Loucy (cell line): ENCODE data around the gene SCFD2.

Source experiments
- H2AFZ ChIP-seq: fragments of 200-600 bp; sonication (generic); 2 replicates; pipeline ENCODE4 v1.6.0; 2016; ENCODE audit warnings: antibody characterized with exemption, mild to moderate bottlenecking, low read length, moderate library complexity
- H3F3A ChIP-seq: fragments of 200-600 bp; 2 replicates; pipeline ENCODE4 v1.6.0; 2016; ENCODE audit warnings: antibody characterized with exemption, low read depth, mild to moderate bottlenecking
- H3K27me3 ChIP-seq: fragments of 200-600 bp; sonication (generic); 2 replicates; pipeline ENCODE4 v1.6.1; 2014; ENCODE audit warnings: low read length, mild to moderate bottlenecking; ENCODE audit not compliant: insufficient read depth, poor library complexity, severe bottlenecking
- H3K36me3 ChIP-seq: fragments of 200-600 bp; sonication (generic); 2 replicates; pipeline ENCODE4 v1.6.1; 2016; ENCODE audit warnings: low read length; ENCODE audit not compliant: insufficient read depth
- H3K4me1 ChIP-seq: fragments of 200-600 bp; sonication (generic); 2 replicates; pipeline ENCODE4 v1.5.1; 2014; ENCODE audit warnings: low read length, mild to moderate bottlenecking; ENCODE audit not compliant: insufficient read depth, poor library complexity, severe bottlenecking
- H3K4me2 ChIP-seq: fragments of 200-600 bp; sonication (generic); 2 replicates; pipeline ENCODE4 v1.6.0; 2014; ENCODE audit warnings: antibody characterized with exemption, low read length, low read depth, mild to moderate bottlenecking; ENCODE audit not compliant: poor library complexity, severe bottlenecking
- H3K4me3 ChIP-seq: fragments of 200-600 bp; sonication (generic); 2 replicates; pipeline ENCODE4 v1.5.1; 2014; ENCODE audit warnings: low read length, mild to moderate bottlenecking, mixed read lengths; ENCODE audit not compliant: poor library complexity, severe bottlenecking
- H3K79me2 ChIP-seq: fragments of 200-600 bp; sonication (generic); 2 replicates; pipeline ENCODE4 v1.6.1; 2014; ENCODE audit warnings: low read length; ENCODE audit not compliant: insufficient read depth
- H3K9ac ChIP-seq: fragments of 200-600 bp; sonication (generic); 2 replicates; pipeline ENCODE4 v1.6.0; 2014; ENCODE audit warnings: mild to moderate bottlenecking, low read depth, low read length, moderate library complexity; ENCODE audit not compliant: poor library complexity, severe bottlenecking
- H3K9me2 ChIP-seq: fragments of 200-600 bp; sonication (generic); replicated peaks from 2 replicates; pipeline ENCODE4 v1.6.1; 2016; ENCODE audit warnings: low read depth, low read length, mixed read lengths
- H3K9me3 ChIP-seq: fragments of 200-600 bp; sonication (generic); 2 replicates; pipeline ENCODE4 v1.6.1; 2014; ENCODE audit warnings: mild to moderate bottlenecking, antibody characterized with exemption, low read length, low read depth; ENCODE audit not compliant: insufficient read depth
- H4K20me1 ChIP-seq: fragments of 200-600 bp; sonication (generic); 2 replicates; pipeline ENCODE4 v1.6.0; 2014; ENCODE audit warnings: antibody characterized with exemption, low read length, mild to moderate bottlenecking; ENCODE audit not compliant: insufficient read depth, poor library complexity, severe bottlenecking
- EZH2phosphoT487 ChIP-seq: fragments of 200-600 bp; IDR thresholded peaks from 2 replicates; pipeline ENCODE4 v1.6.1; 2018; ENCODE audit warnings: antibody characterized with exemption, mild to moderate bottlenecking, moderate library complexity, borderline replicate concordance
- TF ChIP-seq, protein P1 (sequence below): fragments of 200-600 bp; sonication (generic); conservative IDR thresholded peaks from 2 replicates; pipeline ENCODE4 v1.5.1; 2014; ENCODE audit warnings: mild to moderate bottlenecking, antibody characterized with exemption, low read length

The SCFD2 gene

DNA sequence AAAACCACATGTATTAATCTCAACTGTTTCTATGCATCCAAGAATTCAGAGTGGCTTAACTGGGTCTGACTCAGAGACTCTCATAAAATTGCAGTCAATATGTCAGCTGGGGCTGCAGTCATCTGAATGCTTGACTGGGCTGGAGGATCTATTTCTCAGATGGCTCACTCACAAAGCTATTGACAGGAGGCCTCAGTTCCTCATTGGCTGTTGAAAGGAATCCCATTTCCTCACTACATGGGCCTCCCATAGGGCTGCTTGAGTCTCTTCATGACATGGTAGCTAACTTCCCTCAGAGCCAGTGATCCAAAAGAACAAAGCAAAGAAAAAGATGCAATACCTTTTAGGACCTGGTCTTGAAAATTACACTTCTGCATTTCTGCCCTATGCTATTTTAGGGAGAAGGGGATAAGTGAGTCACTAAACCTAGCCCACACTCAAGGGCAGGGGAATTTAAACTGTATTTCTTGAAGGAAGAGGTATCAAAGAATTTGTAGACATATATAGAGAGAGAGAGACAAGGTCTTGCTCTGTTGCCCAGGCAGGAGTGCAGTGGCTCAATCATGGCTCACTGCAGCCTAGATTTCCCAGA lies 9.8 kb downstream of the SCFD2 start:
- H3K9ac ChIP-seq: no peak overlapping the region
- H3F3A ChIP-seq: no peaks in the 10 kb centered on the region
- H3K79me2 ChIP-seq: peaks cover 19% of the 10 kb centered on the region
- TF ChIP-seq, protein P1, sequence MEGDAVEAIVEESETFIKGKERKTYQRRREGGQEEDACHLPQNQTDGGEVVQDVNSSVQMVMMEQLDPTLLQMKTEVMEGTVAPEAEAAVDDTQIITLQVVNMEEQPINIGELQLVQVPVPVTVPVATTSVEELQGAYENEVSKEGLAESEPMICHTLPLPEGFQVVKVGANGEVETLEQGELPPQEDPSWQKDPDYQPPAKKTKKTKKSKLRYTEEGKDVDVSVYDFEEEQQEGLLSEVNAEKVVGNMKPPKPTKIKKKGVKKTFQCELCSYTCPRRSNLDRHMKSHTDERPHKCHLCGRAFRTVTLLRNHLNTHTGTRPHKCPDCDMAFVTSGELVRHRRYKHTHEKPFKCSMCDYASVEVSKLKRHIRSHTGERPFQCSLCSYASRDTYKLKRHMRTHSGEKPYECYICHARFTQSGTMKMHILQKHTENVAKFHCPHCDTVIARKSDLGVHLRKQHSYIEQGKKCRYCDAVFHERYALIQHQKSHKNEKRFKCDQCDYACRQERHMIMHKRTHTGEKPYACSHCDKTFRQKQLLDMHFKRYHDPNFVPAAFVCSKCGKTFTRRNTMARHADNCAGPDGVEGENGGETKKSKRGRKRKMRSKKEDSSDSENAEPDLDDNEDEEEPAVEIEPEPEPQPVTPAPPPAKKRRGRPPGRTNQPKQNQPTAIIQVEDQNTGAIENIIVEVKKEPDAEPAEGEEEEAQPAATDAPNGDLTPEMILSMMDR: no peak
- no peak for TF ChIP-seq EZH2phosphoT487
- no peaks in the 10 kb centered on the region for H3K9me3 ChIP-seq
- no peak overlapping the region for H3K4me3 ChIP-seq
- peaks cover 7% of the 10 kb centered on the region; the same call in 1 of the 2 replicates for H3K36me3 ChIP-seq
- no peak overlapping the region for H2AFZ ChIP-seq
- no peaks in the 10 kb centered on the region for H3K9me2 ChIP-seq
- no peak overlapping the region for H3K4me2 ChIP-seq
- H4K20me1 ChIP-seq: no peaks in the 10 kb centered on the region
- peaks cover 20% of the 10 kb centered on the region for H3K4me1 ChIP-seq
- H3K27me3 ChIP-seq: no peaks in the 10 kb centered on the region

DNA sequence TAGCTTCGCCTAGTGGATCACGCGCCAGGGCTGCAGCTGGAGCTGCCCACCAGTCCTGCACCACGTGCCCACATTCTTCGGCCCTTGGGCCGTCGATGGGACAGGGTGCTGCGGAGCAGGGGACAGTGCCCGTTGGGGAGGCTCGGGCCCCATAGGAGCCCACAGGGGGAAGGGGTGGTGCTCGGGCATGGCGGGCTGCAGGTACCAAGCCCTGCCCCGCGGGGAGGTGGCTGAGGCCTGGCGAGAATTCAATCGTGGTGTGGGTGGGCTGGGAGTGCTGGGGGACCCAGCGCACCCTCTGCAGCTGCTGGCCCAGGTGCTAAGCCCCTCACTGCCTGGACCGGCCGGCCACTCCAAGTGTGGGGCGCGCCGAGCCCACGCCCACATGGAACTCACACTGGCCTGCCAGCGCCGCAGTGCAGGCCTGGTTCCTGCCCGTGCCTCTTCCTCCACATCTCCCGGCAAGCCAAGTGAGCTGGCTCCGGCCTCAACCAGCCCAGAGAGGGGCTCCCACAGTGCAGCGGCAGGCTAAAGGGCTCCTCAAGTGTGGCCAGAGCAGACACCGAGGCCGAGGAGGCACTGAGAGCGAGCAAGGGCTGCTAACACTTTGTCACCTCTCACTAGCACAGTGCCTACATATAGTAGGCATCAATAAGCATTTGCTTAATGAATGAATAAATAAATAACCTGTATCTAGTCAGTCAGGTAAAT lies 11.7 kb downstream of the SCFD2 start:
- no peak overlapping the region for H3K4me2 ChIP-seq
- no peaks in the 10 kb centered on the region for H3F3A ChIP-seq
- H2AFZ ChIP-seq: no peak overlapping the region
- no peak overlapping the region for H3K4me3 ChIP-seq
- H3K9ac ChIP-seq: no peak overlapping the region
- H3K9me2 ChIP-seq: no peaks in the 10 kb centered on the region
- no peaks in the 10 kb centered on the region for H3K27me3 ChIP-seq
- peaks cover 8% of the 10 kb centered on the region for H3K79me2 ChIP-seq
- peaks cover 15% of the 10 kb centered on the region; the same call in 1 of the 2 replicates for H3K36me3 ChIP-seq
- H4K20me1 ChIP-seq: no peaks in the 10 kb centered on the region
- H3K4me1 ChIP-seq: peaks cover 5% of the 10 kb centered on the region
- TF ChIP-seq, protein P1: no peak
- no peak for TF ChIP-seq EZH2phosphoT487
- H3K9me3 ChIP-seq: no peaks in the 10 kb centered on the region

DNA sequence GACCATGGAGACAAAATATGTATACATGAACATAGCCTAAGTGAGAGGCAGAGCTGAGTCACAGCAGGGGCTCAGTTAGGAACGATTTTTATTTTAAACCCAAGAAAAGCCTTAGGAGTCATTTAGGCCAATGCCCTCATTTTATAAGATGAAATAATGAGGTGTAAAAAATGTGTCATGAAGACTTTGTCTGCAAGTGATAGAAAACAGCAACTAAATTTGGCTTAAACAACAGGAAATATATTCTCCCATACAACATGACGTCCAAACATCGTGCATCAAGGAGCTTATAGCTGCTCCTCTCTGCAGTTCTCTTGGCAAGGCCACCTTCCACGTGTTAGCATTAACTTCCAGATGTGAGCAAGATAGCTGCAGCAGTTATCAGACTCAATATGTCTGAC lies 16.8 kb downstream of the SCFD2 start:
- H3F3A ChIP-seq: no peaks in the 10 kb centered on the region
- TF ChIP-seq EZH2phosphoT487: no peak
- TF ChIP-seq, protein P1: no peak

More for the DNA sequence above, 16.8 kb downstream of the SCFD2 start:
- Histone ChIP-seq H3K9ac (no peak overlapping the region), H4K20me1 (no peaks in the 10 kb centered on the region), H3K4me1 (no peaks in the 10 kb centered on the region), H3K4me2 (no peak overlapping the region), H2AFZ (no peak overlapping the region), H3K9me3 (no peaks in the 10 kb centered on the region), H3K36me3 (peaks cover 15% of the 10 kb centered on the region; the same call in 1 of the 2 replicates), H3K4me3 (no peak overlapping the region), H3K27me3 (no peaks in the 10 kb centered on the region), H3K79me2 (no peaks in the 10 kb centered on the region), H3K9me2 (no peaks in the 10 kb centered on the region)
